ENCODE measurements around the gene TOMM40L. TPM values are rescaled to one million over a fixed set of nuclear protein-coding genes. Genes with fewer than 3 reads are reported as not detected.
"Not testable (repeated sequence)": the region's sequence is repeated elsewhere in the genome, so short reads cannot be mapped to it uniquely, and the experiment has no call there.

The TOMM40L gene
- total RNA-seq, 1 donor from 2014 or later: 12.0 TPM

- not testable (repeated sequence) for DNase-seq (ENCODE audit: low read depth)
These were observed 24.2 kb downstream of the TOMM40L start for GRCh38 chr1:161250100-161250499.

- DNase-seq (ENCODE audit: low read depth): no peak
These were observed 25.0 kb downstream of the TOMM40L start for GRCh38 chr1:161250829-161251228.

- no peak for DNase-seq (ENCODE audit: low read depth)
These were observed 25.7 kb downstream of the TOMM40L start for GRCh38 chr1:161251579-161251978.

DNA sequence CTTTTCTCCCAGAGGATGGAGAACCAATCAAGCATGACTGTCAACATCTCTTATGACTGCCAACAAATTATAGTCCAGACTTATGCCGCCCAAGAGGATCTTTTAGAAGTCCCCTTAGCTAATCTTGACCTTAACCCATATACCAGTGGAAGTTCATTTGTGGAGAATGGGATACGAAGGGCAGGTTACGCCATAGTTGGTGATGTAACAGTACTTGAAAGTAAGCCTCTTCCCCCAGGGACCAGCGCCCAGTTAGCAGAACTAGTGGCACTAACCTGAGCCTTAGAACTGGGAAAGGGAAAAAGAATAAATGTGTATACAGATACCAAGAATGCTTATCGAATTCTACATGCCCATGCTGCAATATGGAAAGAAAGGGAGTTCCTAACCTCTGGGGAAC is 29.4 kb downstream of the TOMM40L start:
- DNase-seq (ENCODE audit: low read depth): not testable (repeated sequence)

GRCh38 chr1:161255955-161256520 is 30.2 kb downstream of the TOMM40L start:
- not testable (repeated sequence) for DNase-seq (ENCODE audit: low read depth)

- DNase-seq (ENCODE audit: low read depth): not testable (repeated sequence)
These were observed 31.2 kb downstream of the TOMM40L start for GRCh38 chr1:161257109-161257508.

DNA sequence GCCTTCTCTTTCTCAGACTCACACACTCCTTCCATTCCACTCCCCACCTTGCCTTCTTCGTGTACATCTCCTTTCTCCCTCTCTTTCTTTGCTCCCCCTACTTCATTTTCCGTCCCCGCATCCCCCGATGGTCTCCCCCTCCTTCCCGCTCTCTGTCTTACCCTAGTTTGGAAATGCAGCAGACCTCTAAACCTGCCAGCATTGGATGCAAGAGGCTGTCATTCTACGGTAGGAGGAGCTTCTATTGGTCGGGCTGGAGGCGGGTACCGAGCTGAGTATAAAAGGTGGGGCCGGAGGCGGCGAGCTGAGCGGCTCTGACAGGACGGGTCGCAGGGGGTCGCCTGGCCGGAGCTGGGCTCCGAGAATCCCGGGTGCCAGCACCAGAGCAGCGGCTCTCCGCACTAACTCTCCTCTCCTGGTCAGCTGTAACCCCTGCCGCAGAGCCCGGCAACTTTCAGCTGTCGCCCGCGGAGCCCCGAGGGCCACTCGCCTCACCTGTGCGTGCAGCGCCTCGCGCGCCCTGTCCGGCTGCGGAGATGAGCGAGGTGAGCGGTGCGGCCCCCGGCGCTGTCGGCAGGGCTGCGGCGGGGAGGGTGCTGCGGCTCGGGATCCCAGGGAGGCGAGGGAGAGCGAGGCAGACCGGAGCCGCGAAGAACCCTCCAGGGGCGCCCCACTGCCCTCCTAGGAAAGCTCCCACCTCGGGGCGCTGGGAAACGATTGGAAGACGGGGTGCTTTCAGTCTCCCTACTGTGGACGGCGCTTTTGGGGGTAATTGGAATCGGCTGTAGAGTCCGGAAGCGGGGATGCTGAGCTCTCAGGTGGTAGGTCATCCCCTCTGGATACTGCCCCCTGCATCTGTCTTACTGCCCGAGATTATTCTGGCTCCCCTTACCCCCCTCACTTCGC is 32.8 kb downstream of the TOMM40L start, which contains the start of gene PCP4L1:
PCP4L1 (plus strand) TSS at position 307 of the 906 bp plus-strand sequence; CDS start at position 537, 230 bp downstream.
- DNase-seq (ENCODE audit: low read depth): peak; percentile 46

DNA sequence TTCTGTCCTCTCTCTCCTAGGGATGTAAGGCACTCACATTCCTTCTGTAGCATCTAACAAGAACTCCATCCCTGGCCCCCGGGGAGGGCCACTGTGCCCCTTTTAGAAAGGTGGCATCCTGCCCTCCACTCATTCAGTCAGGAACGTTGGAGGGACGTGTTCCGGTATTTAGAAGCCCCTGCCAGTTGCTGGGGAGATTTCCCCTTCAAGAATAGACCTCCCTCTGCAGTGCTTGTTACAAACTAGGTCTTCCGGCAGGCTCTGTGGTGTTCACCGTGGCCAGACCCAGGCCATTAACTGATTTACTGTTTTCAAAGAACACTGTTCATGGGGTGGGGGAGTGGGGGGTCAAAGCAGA is 33.5 kb downstream of the TOMM40L start:
- DNase-seq (ENCODE audit: low read depth): no peak

- no peak for DNase-seq (ENCODE audit: low read depth)
These were observed 33.9 kb downstream of the TOMM40L start for GRCh38 chr1:161259765-161260164.

GRCh38 chr1:161260376-161261260 is 34.8 kb downstream of the TOMM40L start:
- DNase-seq (ENCODE audit: low read depth): peak; percentile 44

DNA sequence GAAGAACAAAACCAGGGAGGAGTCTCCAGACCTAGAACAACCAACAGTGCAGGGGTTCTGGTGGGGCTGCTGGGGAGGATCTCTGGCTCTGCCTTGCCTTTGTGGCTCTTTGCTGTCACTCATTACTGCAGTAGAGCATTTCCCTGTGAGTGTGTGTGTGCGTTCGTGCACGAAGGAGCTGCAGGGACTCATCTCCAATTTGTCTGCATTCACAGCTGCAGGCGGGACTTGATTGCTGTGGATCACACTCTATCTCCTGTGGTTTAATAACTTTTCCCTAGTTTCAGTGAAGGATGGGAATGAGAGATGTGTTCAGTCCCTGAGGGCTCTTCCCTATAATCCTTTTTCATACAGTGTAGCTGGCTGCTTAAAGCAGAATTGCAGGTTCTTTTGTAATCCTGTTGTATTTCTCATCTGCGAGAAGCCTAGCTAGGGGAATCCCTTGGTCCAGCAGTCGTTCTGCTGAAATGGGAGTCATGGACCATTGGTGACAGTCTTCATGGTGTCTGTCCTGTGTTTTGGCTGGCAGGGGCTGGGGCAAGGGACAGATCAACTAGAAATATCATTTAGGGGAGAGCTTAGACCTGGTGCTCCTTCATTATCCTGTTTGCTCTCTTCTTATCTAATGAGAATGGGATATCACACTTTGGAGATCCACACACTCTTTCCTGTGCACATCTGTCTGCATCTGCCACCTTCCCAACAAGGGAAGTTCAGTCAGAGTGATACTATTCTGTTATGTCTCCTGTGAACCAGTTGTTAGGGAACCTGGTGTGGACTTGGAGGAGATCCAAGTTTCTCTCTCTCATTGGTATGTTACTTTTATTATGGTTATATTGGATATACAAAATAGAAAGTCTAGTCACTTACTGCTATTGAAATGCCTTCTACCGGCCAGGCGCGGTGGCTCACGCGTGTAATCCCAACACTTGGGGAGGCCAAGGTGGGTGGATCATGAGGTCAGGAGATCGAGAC is 35.7 kb downstream of the TOMM40L start:
- DNase-seq (ENCODE audit: low read depth): no peak

DNA sequence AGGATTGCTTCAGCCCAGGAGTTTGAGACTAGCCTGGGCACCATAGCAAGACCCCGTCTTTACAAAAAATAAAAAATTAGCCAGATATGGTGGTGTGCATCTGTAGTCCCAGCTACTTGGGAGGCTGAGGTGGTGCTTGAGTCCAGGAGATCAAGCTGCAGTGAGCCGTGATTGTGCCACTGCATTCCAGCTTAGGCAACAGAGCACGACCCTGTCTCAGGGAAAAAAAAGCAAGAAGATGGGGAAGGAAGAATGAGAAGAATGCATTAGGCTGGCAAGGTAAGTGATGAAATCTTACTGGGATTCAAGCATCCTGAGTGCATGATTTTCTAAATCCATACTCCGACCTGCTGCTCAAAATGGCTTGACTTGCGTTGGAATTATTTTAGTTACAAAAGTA is 39.4 kb downstream of the TOMM40L start:
- no peak for DNase-seq (ENCODE audit: low read depth)

- peak; percentile 62 for DNase-seq (ENCODE audit: low read depth)
These were observed 40.3 kb downstream of the TOMM40L start for GRCh38 chr1:161266202-161266601.

GRCh38 chr1:161266836-161267235 is 41.0 kb downstream of the TOMM40L start:
- no peak for DNase-seq (ENCODE audit: low read depth)

DNA sequence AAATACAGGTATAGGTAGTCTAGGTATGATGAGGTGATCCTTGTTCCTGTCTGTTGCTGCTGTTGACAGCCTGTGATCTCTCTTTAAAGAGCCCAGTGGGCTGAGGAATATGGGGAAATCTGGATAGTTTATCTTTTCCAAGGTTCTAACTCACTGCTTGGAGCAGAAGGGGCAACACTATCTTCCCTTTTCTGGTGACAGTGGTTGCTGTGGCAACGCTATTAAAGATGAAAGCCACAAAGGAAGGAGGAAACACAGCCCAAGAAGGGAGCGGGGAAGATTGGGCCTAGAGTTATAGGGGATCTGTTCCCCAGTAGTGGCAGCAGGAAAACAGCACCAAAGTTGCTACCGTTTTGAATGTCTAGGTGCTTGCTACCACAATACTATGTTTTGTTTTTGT is 41.5 kb downstream of the TOMM40L start:
- no peak for DNase-seq (ENCODE audit: low read depth)

- no peak for DNase-seq (ENCODE audit: low read depth)
These were observed 47.5 kb downstream of the TOMM40L start for GRCh38 chr1:161273402-161273801.

- DNase-seq (ENCODE audit: low read depth): peak; percentile 63
These were observed 49.0 kb downstream of the TOMM40L start for GRCh38 chr1:161274874-161275273.
